ENCODE measurements around the gene LST1.

- TF ChIP-seq CTCF (IDR thresholded peaks at IDR 0.05; ENCODE audit: insufficient read depth, low read length, poor library complexity, severe bottlenecking): no peak
- no peak for TF ChIP-seq EZH2phosphoT487 (conservative IDR thresholded peaks at IDR 0.05; ENCODE audit: low read length)
These were observed 50.9 kb downstream of the LST1 start for GRCh38 chr6:31636698-31637596.
